T-helper 1 cell treated with Interleukin-12 subunit alpha and Interleukin-12 subunit beta and Interleukin-4 antibody, amounts not matched to agents 30 ng/mL and 1 ng/mL, for 36 hours (primary cell): ENCODE results near the gene LDHB. TPM values are rescaled to one million over a fixed set of nuclear protein-coding genes. Genes with fewer than 3 reads are reported as not detected.
"Not testable (repeated sequence)": the region's sequence is repeated elsewhere in the genome, so short reads cannot be mapped to it uniquely, and the experiment has no call there.

Source experiments
- intact Hi-C: fragments of 100-400 bp; cut with micrococcal nuclease; formaldehyde crosslinking; loops from one replicate; pipeline ENCODE4 v1.15.1; 2024
- total RNA-seq: library from RNA; stranded (reverse); gene quantifications from 2 replicates; pipeline ENCODE4 v1.2.3, GENCODE V29; 2022

The LDHB gene
- total RNA-seq, 1 donor from 2014 or later, result 1,000 TPM

DNA sequence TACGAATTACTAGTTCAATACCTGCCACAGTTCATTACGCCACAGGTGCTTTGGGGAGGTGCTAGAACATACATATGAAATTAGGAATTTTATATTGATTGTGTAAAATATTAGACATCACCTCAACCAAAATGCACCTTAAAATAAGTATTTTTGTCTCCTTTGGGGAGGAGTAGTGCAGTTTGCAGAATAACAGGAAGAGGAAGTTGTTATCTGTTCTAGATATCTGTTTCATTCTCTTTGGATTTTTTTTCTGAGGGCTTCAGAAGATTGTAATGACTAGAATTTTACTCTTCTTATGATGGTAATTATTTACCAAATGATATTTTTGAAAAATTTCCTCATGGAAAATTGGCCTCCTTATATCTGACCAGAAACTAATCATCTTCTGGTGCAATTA lies 43.1 kb downstream of the LDHB start:
- intact Hi-C loops, result loop anchor here (2.0 kb wide), 3 partner anchors 54 to 114 kb away; partner anchors contain the start of genes GOLT1B and RECQL

GRCh38 chr12:21613931-21614330 lies 43.7 kb downstream of the LDHB start:
- intact Hi-C loops, result loop anchor here (2.0 kb wide), 3 partner anchors 53 to 113 kb away; partner anchors contain the start of genes GOLT1B and RECQL

GRCh38 chr12:21608196-21608595 lies 49.4 kb downstream of the LDHB start:
- intact Hi-C loops, result loop anchor here (5.0 to 10.0 kb wide), 2 partner anchors 34 to 837 kb away; no protein-coding TSS in a partner anchor

- intact Hi-C loops, result loop anchor here (1.0 to 10.0 kb wide), 3 partner anchors 35 to 837 kb away; no protein-coding TSS in a partner anchor
These were observed 49.9 kb downstream of the LDHB start for GRCh38 chr12:21607701-21608100.

DNA sequence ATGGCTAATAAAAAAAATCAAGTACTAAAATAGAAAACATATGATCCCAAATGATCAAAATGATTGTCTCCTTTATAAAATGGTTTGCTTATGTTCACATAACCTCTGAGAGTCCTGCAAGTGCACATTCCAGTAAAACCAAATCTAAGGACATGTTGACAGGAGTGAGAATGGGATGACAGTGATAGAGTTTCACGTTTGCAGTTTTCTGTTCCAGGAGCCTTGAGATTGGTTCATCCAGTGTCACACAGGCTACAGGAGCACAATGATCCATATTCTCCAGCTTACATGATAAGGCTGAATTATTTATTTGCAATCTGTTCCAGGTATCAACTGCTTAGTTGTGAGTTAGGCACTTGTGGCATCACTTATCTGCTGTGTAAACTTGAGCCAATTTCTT lies 51.5 kb downstream of the LDHB start:
- intact Hi-C loops, result loop anchor here (5.0 to 10.0 kb wide), 2 partner anchors 36 to 839 kb away; no protein-coding TSS in a partner anchor

GRCh38 chr12:21604245-21605101 lies 53.2 kb downstream of the LDHB start, which contains the start of gene GYS2:
Gene GYS2, minus strand, starts transcription at chr12:21604847. Its CDS starts 255 bp downstream, at chr12:21604592.
- intact Hi-C loops, result loop anchor here (5.0 to 10.0 kb wide), 2 partner anchors 38 to 840 kb away; no protein-coding TSS in a partner anchor

DNA sequence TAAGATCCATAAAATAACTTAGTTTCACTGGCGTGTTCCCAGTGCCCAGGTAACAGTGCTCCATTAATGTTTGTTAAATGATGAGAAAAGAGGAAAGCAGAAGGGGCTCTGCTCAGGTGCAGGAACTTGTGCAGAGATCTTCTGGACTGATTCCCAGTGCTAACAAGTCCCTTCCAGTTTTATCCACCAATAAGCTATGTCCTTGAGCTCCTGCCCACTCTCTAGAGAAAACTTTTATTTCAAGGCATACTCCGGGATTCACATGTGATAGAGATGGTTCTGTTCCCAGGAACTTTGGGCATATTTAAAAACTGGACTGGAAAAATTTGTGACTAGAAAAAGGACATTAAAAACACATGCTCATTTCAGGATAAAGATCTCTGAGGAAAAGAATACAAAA lies 54.9 kb downstream of the LDHB start:
- intact Hi-C loops, result loop anchor here (10.0 kb wide), 1 partner anchor 842 kb away; no protein-coding TSS in a partner anchor

DNA sequence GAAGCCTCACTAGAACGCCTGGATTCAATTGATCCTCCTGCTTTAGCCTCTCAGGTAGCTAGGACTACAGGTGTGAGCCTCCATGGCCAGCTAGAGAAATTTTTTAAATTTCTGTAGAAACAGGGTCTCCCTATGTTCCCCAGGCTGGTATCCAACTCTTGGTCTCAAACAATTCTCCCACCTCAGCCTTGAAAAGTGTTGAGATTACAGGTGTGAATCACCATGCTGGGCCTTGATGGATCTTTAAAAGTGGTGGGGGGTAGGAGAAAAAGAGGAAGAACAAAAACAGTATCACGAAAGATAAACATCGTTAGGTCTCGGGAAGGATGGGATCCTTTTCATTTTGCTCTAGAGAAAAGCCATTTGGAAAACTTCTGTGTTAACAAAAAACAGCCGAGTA lies 57.4 kb downstream of the LDHB start:
- intact Hi-C loops, result loop anchor here (10.0 kb wide), 1 partner anchor 845 kb away; no protein-coding TSS in a partner anchor

- intact Hi-C loops, result no loop called here
These were observed 58.3 kb downstream of the LDHB start for GRCh38 chr12:21599143-21599999.

DNA sequence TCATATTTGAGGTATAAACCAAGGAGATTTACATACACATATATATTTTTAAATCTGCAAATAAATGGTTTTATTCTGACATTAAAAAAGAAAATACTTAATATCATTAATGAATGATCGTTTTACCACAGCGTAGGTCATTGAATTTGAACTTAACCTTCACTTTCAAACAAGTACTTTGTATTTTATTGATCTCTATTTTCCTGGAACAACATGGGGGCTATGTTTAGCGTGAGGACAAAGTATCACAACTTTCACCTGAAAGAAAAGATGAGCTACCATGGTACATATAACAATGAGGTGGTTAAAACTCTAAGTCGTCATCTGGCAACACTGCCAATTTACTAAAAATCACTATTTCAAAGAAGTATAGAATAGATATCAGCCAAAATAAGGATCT lies 59.0 kb downstream of the LDHB start:
- intact Hi-C loops, result no loop called here

DNA sequence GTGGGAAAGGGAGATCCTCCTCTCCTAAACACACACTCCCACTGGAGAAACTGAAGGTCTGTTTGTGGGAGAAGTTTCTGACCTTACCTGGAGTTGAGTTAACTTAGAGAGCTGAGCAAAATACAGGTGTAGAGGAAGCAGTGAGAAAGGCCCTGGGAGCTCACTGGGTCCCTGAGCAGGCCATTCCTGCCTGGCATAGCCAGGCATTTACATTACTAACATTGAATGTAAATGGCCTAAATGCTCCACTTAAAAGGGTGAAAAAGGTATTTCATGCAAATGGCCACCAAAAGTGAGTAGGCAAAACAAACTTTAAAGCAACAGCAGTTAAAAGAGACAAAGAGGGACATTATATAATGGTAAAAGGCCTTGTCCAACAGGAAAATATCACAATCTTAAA lies 62.3 kb downstream of the LDHB start:
- intact Hi-C loops, result not testable (repeated sequence)

GRCh38 chr12:21585485-21585884 lies 72.2 kb downstream of the LDHB start:
- intact Hi-C loops, result no loop called here

Other genes with a start within 250 kb of the LDHB start
- 34.9 and 35.8 TPM in 2 replicates for gene PYROXD1, start 220.2 kb downstream of the LDHB start, total RNA-seq
- gene RECQL, start 156.2 kb downstream of the LDHB start, total RNA-seq, result 72.5 and 77.6 TPM in 2 replicates
- gene GOLT1B, start 156.1 kb downstream of the LDHB start, total RNA-seq, result 46.3 and 48.9 TPM in 2 replicates
- 0.95 and 1.2 TPM in 2 replicates for gene SPX, start 131.5 kb downstream of the LDHB start, total RNA-seq
- gene GYS2, start 53.0 kb downstream of the LDHB start, total RNA-seq, result 0.24 TPM in 1 of 2 replicates, not detected in the other
- not detected in 2 replicates for gene KCNJ8, start 116.9 kb upstream of the LDHB start, total RNA-seq